NCI-H2227 (cell line): Measurements from ENCODE around the gene DNAH8.

ENCODE experiments used
- DNase-seq: peaks from one replicate; lab custom pipeline; 2025; ENCODE audit not compliant: unreplicated experiment; lab: John Stamatoyannopoulos, UW

DNAH8 gene

GRCh38 chr6:38749473-38749872 lies 34.4 kb downstream of the DNAH8 start:
- DNase-seq = no peak

DNA sequence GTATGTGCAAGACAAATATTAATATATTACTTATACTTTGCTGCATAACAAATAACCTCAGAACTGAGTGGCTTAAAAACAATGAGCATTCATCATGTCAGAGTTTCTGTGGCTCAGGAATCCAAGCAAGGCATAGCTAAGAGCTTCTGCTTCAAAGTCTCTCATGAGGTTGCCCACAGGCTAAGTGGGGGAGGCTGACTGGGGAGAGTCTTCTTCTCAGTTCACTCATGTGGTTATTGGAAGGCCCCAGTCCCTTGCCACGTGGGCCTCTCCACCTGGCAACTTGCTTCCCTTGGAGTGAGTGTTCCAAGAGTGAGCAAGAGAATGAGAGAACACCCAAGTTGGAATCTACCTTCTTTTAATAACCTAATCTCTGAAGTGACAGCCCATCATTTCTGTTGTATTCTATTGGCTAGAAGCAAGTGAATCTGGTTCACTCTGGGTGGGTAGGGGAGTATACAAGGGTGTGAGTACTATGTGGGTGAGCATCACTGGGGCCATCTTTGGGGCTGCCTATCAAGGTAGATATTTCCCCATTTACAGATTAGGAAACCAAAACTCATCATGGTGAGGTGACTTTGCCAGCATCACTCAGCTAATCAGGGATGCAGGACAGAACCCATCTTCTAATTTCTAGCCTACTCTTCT lies 36.0 kb downstream of the DNAH8 start:
- DNase-seq = no peak

- peak; percentile 29 for DNase-seq
These were observed 38.6 kb downstream of the DNAH8 start for GRCh38 chr6:38753707-38754106.

- DNase-seq = no peak
These were observed 40.1 kb downstream of the DNAH8 start for GRCh38 chr6:38755207-38755606.

DNA sequence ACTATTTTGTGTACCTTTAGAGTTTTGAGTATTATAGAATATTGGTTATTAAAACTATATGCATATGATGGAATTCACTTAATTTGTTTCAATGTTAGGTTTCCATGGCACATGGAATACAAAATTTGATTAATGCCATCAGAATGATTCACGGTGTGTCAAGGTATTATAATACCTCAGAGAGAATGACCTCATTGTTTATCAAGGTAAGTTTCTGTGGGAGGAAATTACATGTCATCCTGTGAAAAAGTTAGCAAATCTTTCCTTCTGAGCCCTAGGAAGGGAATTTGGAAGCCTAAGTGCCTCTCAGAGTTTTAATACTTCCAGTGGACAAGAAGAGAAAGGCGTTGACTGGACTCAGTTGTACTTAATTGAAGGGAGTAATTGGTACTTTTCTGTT lies 40.8 kb downstream of the DNAH8 start:
- DNase-seq = no peak

GRCh38 chr6:38760097-38760496 lies 45.0 kb downstream of the DNAH8 start:
- no peak for DNase-seq

GRCh38 chr6:38762848-38763247 lies 47.7 kb downstream of the DNAH8 start:
- no peak for DNase-seq

- no peak for DNase-seq
These were observed 52.4 kb downstream of the DNAH8 start for GRCh38 chr6:38767560-38767959.

DNA sequence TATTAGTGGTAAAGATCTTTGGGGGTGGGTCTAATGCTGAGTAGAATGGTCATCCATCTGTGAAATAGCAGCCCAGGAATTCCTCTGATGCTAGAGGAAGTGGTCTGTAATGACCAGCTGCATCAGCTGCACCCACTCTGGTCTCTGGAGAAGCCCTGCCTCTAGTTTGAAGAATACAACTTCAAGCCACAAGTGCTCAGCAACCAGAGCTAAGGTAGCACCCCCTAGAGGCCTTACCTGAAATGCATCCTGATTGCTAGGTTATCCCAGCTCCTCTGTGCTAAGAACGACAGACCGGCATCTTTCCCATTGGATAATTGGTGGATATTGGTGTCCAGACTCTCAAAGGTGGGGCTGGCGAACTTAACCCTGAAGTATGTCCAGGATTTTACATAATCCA lies 58.2 kb downstream of the DNAH8 start:
- no peak for DNase-seq

GRCh38 chr6:38774929-38775707 lies 60.0 kb downstream of the DNAH8 start:
- DNase-seq = no peak

DNA sequence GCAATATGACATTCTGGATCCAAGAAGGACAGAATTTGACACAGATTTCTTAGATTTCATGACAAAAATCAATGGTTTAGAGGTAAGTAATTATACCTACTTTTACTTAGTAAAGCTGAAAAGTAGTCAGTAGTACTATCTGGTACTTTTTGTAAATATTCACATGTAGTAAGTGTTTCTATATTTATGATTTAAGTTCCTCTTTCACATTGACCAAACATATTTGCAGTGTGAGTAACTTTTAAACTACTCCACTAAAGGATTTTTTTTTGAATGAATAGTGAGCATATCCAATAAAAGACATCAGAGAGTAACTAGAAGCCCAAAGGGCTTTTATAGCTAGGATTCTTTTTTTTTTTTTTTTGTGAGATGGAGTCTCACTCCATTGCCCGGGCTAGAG lies 60.8 kb downstream of the DNAH8 start:
- DNase-seq = no peak

- DNase-seq = no peak
These were observed 61.4 kb downstream of the DNAH8 start for GRCh38 chr6:38776515-38776914.

- DNase-seq = no peak
These were observed 64.4 kb downstream of the DNAH8 start for GRCh38 chr6:38779310-38780062.

- no peak for DNase-seq
These were observed 67.5 kb downstream of the DNAH8 start for GRCh38 chr6:38782616-38783015.

DNA sequence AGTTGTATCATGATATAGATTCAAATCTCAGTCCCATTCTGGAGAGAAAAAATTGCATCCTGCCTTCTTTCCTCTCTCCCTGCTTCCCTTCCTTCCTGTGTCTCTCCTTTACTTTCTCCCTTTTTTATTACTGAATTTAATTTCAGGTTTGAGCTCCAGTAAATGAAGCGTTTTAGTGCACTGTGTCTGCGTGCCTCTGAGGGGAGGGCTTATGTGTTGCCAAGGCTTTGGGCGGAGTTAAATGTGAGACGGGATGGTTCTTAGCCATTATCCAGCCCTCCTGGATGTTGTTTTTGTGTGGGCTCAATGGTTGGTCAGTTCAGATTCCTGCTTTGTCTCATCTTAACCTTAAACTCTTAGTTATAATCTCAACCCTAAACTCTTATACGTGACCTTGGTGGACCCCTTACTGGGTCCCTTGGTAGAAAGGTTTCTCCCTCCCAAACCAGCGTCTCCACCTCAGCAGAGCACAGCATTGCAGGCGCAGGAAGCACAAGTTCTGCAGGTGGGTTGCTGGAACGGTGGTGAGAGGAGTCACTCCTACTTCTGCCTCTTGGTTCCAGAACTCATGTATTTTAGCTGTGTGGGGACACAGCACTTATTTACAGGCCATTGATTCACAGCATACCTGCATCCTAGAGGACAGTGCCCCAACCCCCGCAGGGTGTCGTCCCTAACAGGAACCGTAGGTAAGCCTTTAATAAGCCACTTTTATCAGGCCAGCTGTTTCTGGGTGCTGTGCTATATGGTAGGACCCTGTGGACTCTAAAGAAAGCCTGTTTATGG lies 68.5 kb downstream of the DNAH8 start:
- DNase-seq = peak; percentile 30

- no peak for DNase-seq
These were observed 69.6 kb downstream of the DNAH8 start for GRCh38 chr6:38784506-38785235.

DNA sequence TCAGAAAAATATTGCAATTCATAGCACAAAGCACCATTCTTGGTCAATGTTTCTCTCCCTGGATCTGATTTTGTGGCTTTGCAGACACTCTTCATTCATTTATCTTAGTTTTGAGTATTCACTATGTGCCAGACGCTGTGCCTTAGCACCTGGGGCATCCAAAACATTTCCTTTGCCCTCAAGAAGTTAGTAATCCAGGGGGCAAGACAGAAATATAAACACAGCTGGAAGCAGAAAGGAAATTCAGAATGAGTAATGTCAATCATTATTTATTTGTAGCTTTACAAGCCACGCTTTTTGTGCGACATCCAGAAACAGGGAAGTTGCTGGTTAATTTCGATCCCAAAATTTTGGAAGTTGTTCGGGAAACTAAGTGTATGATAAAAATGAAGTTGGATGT lies 71.4 kb downstream of the DNAH8 start:
- DNase-seq = no peak

GRCh38 chr6:38789256-38789655 lies 74.1 kb downstream of the DNAH8 start:
- no peak for DNase-seq

DNA sequence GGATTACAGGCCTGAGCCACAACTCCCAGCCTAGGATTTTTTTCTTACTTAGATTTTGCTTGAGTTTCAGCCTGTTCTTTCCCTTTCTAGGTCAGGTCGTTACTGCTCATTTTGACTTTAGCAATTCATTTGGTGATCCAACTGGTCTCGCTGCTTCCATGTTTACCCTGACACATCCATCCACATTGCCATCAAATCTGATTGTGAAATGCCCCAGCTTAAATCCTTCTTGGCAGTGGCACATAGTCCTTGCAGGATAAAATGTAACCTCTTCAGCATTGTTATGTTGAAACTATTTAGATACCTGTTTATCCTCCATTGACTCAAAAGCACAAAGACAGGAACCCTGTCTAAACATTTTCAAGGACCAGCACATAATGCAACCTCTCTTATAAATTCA lies 77.2 kb downstream of the DNAH8 start:
- DNase-seq = no peak

- DNase-seq = no peak
These were observed 79.6 kb downstream of the DNAH8 start for GRCh38 chr6:38794682-38795081.

DNA sequence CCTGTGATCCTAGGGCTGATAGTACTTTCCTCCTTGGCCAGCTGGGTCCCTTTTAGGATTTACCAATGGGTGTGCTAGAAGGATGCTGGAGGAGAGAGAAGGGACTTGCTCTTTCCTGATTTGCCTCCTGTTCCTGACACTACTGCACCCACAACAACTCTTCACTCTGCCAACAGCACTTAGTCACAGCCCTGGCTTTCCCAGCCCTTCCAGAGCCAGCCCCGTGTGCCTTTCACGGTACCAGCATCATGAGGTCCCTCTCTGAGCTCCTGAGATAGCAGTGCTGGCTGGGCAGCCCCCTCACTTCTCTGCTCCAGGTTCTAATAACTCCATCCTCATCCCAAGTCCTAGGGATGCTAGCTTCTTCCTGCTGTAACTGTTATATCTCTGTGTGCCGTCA lies 80.9 kb downstream of the DNAH8 start:
- no peak for DNase-seq
